ENCODE results near the gene DES. TPM values are rescaled to one million over a fixed set of nuclear protein-coding genes. Genes with fewer than 3 reads are reported as not detected.

The DES gene
- total and polyA plus RNA-seq, 2 of the 13 experiments (the other 11 are each of a cell fraction or from before 2014, with no cell fraction given) = not detected

DNA sequence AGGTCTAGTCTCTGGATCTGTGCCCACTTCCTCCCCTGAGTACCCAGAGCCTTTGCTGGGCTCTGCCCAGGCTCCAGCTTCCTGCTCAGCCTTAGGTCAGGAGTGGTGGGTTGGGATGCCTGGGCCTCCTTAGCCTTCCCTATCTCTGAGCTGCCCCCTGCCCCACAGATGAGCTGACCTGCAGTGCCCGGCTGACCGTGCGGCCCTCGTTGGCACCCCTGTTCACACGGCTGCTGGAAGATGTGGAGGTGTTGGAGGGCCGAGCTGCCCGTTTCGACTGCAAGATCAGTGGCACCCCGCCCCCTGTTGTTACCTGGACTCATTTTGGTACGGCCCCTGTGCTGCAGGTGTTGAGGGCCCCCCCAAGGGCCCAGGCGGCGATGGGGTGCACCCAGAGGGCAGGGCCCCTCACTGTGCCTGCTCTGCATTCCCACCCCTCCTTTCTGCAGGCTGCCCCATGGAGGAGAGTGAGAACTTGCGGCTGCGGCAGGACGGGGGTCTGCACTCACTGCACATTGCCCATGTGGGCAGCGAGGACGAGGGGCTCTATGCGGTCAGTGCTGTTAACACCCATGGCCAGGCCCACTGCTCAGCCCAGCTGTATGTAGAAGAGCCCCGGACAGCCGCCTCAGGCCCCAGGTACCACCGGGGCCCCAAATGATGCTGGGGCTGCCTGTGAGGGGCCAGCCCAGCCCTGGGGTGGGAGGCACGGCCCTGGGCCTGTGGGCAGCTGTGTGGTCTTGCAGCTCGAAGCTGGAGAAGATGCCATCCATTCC is 50.4 kb downstream of the DES start (continued):
- no peak for TF ChIP-seq ZNF12 (CRISPR knock-in tag; IDR thresholded peaks at IDR 0.05)
- TF ChIP-seq ZNF678 (CRISPR knock-in tag; IDR thresholded peaks at IDR 0.05) = no peak
- TF ChIP-seq, protein P1, sequence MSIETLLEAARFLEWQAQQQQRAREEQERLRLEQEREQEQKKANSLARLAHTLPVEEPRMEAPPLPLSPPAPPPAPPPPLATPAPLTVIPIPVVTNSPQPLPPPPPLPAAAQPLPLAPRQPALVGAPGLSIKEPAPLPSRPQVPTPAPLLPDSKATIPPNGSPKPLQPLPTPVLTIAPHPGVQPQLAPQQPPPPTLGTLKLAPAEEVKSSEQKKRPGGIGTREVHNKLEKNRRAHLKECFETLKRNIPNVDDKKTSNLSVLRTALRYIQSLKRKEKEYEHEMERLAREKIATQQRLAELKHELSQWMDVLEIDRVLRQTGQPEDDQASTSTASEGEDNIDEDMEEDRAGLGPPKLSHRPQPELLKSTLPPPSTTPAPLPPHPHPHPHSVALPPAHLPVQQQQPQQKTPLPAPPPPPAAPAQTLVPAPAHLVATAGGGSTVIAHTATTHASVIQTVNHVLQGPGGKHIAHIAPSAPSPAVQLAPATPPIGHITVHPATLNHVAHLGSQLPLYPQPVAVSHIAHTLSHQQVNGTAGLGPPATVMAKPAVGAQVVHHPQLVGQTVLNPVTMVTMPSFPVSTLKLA (IDR thresholded peaks at IDR 0.05) = no peak
- no peak for TF ChIP-seq MEIS2 (CRISPR knock-in tag; IDR thresholded peaks at IDR 0.05)
- no peak for TF ChIP-seq HMG20A (CRISPR knock-in tag; IDR thresholded peaks at IDR 0.05; ENCODE audit: borderline replicate concordance)

DNA sequence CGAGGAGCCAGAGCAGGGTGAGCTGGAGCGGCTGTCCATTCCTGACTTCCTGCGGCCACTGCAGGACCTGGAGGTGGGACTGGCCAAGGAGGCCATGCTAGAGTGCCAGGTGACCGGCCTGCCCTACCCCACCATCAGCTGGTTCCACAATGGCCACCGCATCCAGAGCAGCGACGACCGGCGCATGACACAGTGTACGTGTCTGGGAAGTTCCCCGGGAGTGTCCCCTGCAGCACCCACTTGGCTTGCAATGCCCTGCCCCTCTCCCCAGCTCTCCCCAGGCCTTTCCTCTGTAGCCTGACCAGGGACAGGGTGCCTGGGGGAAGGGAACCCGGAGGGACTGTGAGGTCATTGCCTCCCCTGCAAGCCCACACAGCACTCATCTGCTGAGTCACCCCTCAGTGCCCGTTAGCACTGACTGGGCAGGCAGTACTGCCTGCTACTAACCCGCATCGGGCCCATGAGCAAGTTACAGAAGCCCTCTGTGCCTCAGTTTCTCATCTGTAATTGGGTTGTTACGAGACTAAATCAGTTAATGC is 51.1 kb downstream of the DES start:
- Histone ChIP-seq H3K9me3 (ENCODE audit: low read length) (no peaks in the 10 kb centered on the region), H3K27ac (ENCODE audit: extremely low read length, insufficient read depth, low read length) (no peak overlapping the region), H3K36me3 (replicated peaks in 1 of 2; ENCODE audit: control insufficient read depth in 1 of 2, insufficient read depth in 2 of 2, low read length in 2 of 2) (no peaks in the 10 kb centered on the region), H3K27me3 (ENCODE audit: control insufficient read depth in 1 of 2, insufficient read depth in 2 of 2, low read length in 2 of 2) (peaks cover 14 to 91% of the 10 kb centered on the region in 2 experiments; a peak in 4 of 5 replicates), H3K9ac (ENCODE audit: insufficient read depth, low read depth, low read length) (no peak overlapping the region), H3K4me2 (ENCODE audit: low read depth, low read length) (no peak overlapping the region), H4K20me1 (ENCODE audit: insufficient read depth, low read length) (no peaks in the 10 kb centered on the region), H2AFZ (ENCODE audit: low read length) (no peak overlapping the region), H3K4me3 (replicated peaks in 1 of 3; ENCODE audit: insufficient read depth in 1 of 3, low read depth in 2 of 3, low read length in 3 of 3) (no peak overlapping the region), H3K4me1 (ENCODE audit: insufficient read depth, low read length) (no peaks in the 10 kb centered on the region), H3K79me2 (ENCODE audit: insufficient read depth, low read length) (no peaks in the 10 kb centered on the region)
- ATAC-seq = peak; percentile 28; the same call in 2 of the 3 replicates
- ChIA-PET CTCF (ENCODE audit: low intra/inter-chr PET ratio, low total read pairs) (no interaction called here), POLR2A (interaction anchor here (0.7 kb wide), 1 partner anchor 11 kb away, joined by 3 read pairs; no protein-coding TSS in a partner anchor)
- in situ Hi-C loops (cut with HindIII; ENCODE audit: extremely low pct_ligation_motif_present, low pct_unique_long_range_greater_than_20kb) = no loop called here
- DNase-seq (ENCODE audit: low spot score) = peak; percentile 21
- WGBS (ENCODE audit: low lambda C conversion rate) = 17% methylated on average over 8 of the region's 16 CpGs
- intact Hi-C loops (cut with micrococcal nuclease; ENCODE audit: unreplicated experiment) = no loop called here
- FAIRE-seq = no peak
- no TSS peak for BruUV-seq (replicated peaks)
- TF ChIP-seq NFE2L2 (IDR thresholded peaks at IDR 0.05; ENCODE audit: low read length) = peak; percentile 80
- TF ChIP-seq KLF12 (CRISPR knock-in tag; IDR thresholded peaks at IDR 0.05; ENCODE audit: borderline replicate concordance) = no peak
- TF ChIP-seq NFE2 (CRISPR knock-in tag; IDR thresholded peaks at IDR 0.05) = peak; percentile 84; the same call in 1 of the 2 replicates
- TF ChIP-seq FOSL2 (CRISPR knock-in tag; IDR thresholded peaks at IDR 0.05) = peak; percentile 60
- no peak for TF ChIP-seq ZBTB2 (CRISPR knock-in tag; IDR thresholded peaks at IDR 0.05; ENCODE audit: low read depth)
- peak in 1 of 2 experiments; percentile 46; a peak in 2 of 4 replicates for TF ChIP-seq MAFK (conservative IDR thresholded peaks at IDR 0.05 in 1 of 2, IDR thresholded peaks at IDR 0.05 in 1 of 2; ENCODE audit: low read length in 2 of 2)
- peak; percentile 27; the same call in 1 of the 2 replicates for TF ChIP-seq MAFF (IDR thresholded peaks at IDR 0.05; ENCODE audit: low read depth, low read length)
- no peak for TF ChIP-seq HINFP (CRISPR knock-in tag; IDR thresholded peaks at IDR 0.05; ENCODE audit: low read depth)

All from HepG2 (cell line).